DOHH2 (cell line): Measurements from ENCODE around the gene IER5L.

Source experiments
- H3F3A ChIP-seq: fragments of 200-600 bp; sonication (generic), shearing (Covaris generic); 2 replicates; pipeline ENCODE4 v1.6.0; 2016; ENCODE audit warnings: antibody characterized with exemption, mild to moderate bottlenecking; ENCODE audit not compliant: control insufficient read depth, insufficient read depth
- H3K27ac ChIP-seq: fragments of 200-600 bp; sonication (generic); 2 replicates; pipeline ENCODE4 v1.5.1; 2014; ENCODE audit warnings: low read depth, mild to moderate bottlenecking, low read length, moderate library complexity
- H3K27me3 ChIP-seq: fragments of 200-600 bp; sonication (generic); 2 replicates; pipeline ENCODE4 v1.6.1; 2014; ENCODE audit warnings: mild to moderate bottlenecking, low read length, mixed read lengths; ENCODE audit not compliant: control insufficient read depth
- H3K36me3 ChIP-seq: fragments of 200-600 bp; sonication (generic); 2 replicates; pipeline ENCODE4 v1.6.1; 2014; ENCODE audit warnings: mild to moderate bottlenecking, low read length, moderate library complexity, mixed read lengths; ENCODE audit not compliant: control insufficient read depth
- H3K4me1 ChIP-seq: fragments of 200-600 bp; sonication (generic); 2 replicates; pipeline ENCODE4 v1.6.1; 2014; ENCODE audit warnings: mild to moderate bottlenecking, low read length, mixed read lengths; ENCODE audit not compliant: control insufficient read depth
- H3K4me2 ChIP-seq: fragments of 200-600 bp; sonication (generic); 2 replicates; pipeline ENCODE4 v1.6.0; 2014; ENCODE audit warnings: mild to moderate bottlenecking, low read length, moderate library complexity
- H3K4me3 ChIP-seq: fragments of 200-600 bp; sonication (generic); 2 replicates; pipeline ENCODE4 v1.5.1; 2014; ENCODE audit warnings: mild to moderate bottlenecking, low read length, mixed read lengths
- H3K79me2 ChIP-seq: fragments of 200-600 bp; sonication (generic); 2 replicates; pipeline ENCODE4 v1.6.1; 2014; ENCODE audit warnings: mild to moderate bottlenecking, low read length, mixed read lengths; ENCODE audit not compliant: control insufficient read depth
- H3K9me2 ChIP-seq: fragments of 200-600 bp; sonication (generic); replicated peaks from 2 replicates; pipeline ENCODE4 v1.6.1; 2014; ENCODE audit warnings: mild to moderate bottlenecking, low read length, mixed read lengths; ENCODE audit not compliant: control insufficient read depth
- H3K9me3 ChIP-seq: fragments of 200-600 bp; sonication (generic); 2 replicates; pipeline ENCODE4 v1.6.1; 2014; ENCODE audit warnings: antibody characterized with exemption, low read length, mixed read lengths; ENCODE audit not compliant: control insufficient read depth, insufficient read depth
- H4K20me1 ChIP-seq: fragments of 200-600 bp; sonication (generic); 2 replicates; pipeline ENCODE4 v1.6.0; 2014; ENCODE audit warnings: low read depth, mild to moderate bottlenecking, antibody characterized with exemption, low read length, moderate library complexity; ENCODE audit not compliant: control insufficient read depth, insufficient read depth
- CTCF ChIP-seq: fragments of 200-600 bp; sonication (generic); IDR thresholded peaks from one replicate; pipeline ENCODE4 v1.5.1; 2014; ENCODE audit warnings: antibody characterized with exemption, mild to moderate bottlenecking, low read depth, low read length; ENCODE audit not compliant: poor library complexity, severe bottlenecking
- EZH2phosphoT487 ChIP-seq: fragments of 200-600 bp; sonication (generic); IDR thresholded peaks from 2 replicates; pipeline ENCODE4 v1.6.1; 2017; ENCODE audit warnings: borderline replicate concordance, mild to moderate bottlenecking, antibody characterized with exemption, low read length, moderate library complexity, mixed read lengths

The IER5L gene

GRCh38 chr9:129173296-129174101, 4.6 kb downstream of the IER5L start:
- peaks cover 41% of the 10 kb centered on the region for H3K4me1 ChIP-seq
- peaks cover 63% of the 10 kb centered on the region for H3K27me3 ChIP-seq
- H3F3A ChIP-seq = peaks cover 7% of the 10 kb centered on the region; the same call in 1 of the 2 replicates
- no peaks in the 10 kb centered on the region for H4K20me1 ChIP-seq
- no peaks in the 10 kb centered on the region for H3K9me3 ChIP-seq
- H3K79me2 ChIP-seq = no peaks in the 10 kb centered on the region
- no peak for TF ChIP-seq CTCF
- TF ChIP-seq EZH2phosphoT487 = no peak
- no peak overlapping the region; the same call in 1 of the 2 replicates for H3K4me3 ChIP-seq
- no peaks in the 10 kb centered on the region for H3K36me3 ChIP-seq
- H3K4me2 ChIP-seq = peak overlapping the region; percentile 99
- no peak overlapping the region for H3K27ac ChIP-seq
- no peaks in the 10 kb centered on the region for H3K9me2 ChIP-seq

GRCh38 chr9:129172816-129173215, 5.2 kb downstream of the IER5L start:
- Histone ChIP-seq H3K9me2 (no peaks in the 10 kb centered on the region), H3F3A (peaks cover 7% of the 10 kb centered on the region; the same call in 1 of the 2 replicates), H3K27ac (no peak overlapping the region), H3K36me3 (no peaks in the 10 kb centered on the region), H3K79me2 (no peaks in the 10 kb centered on the region), H3K4me2 (no peak overlapping the region), H3K9me3 (no peaks in the 10 kb centered on the region), H3K27me3 (peaks cover 61% of the 10 kb centered on the region), H4K20me1 (no peaks in the 10 kb centered on the region), H3K4me3 (no peak overlapping the region), H3K4me1 (peaks cover 37% of the 10 kb centered on the region)
- TF ChIP-seq CTCF = no peak
- no peak for TF ChIP-seq EZH2phosphoT487

GRCh38 chr9:129171993-129172751, 5.9 kb downstream of the IER5L start:
- no peak overlapping the region for H3K27ac ChIP-seq
- peaks cover 7% of the 10 kb centered on the region; the same call in 1 of the 2 replicates for H3F3A ChIP-seq
- H3K9me3 ChIP-seq = no peaks in the 10 kb centered on the region
- H3K36me3 ChIP-seq = no peaks in the 10 kb centered on the region
- H3K4me1 ChIP-seq = peaks cover 37% of the 10 kb centered on the region
- no peaks in the 10 kb centered on the region for H3K9me2 ChIP-seq
- no peak overlapping the region for H3K4me3 ChIP-seq
- H3K4me2 ChIP-seq = no peak overlapping the region
- no peaks in the 10 kb centered on the region for H4K20me1 ChIP-seq
- no peaks in the 10 kb centered on the region for H3K79me2 ChIP-seq
- peaks cover 58% of the 10 kb centered on the region for H3K27me3 ChIP-seq
- TF ChIP-seq EZH2phosphoT487 (no peak), CTCF (no peak)
